AML-193 (cell line): ENCODE measurements around the gene LRRC3C.
"Not testable (repeated sequence)": the region's sequence is repeated elsewhere in the genome, so short reads cannot be mapped to it uniquely, and the experiment has no call there.

Experiments
- DNase-seq, 2 experiments: peaks; one replicate each; lab custom pipeline; 2025; lab: John Stamatoyannopoulos, UW

Gene LRRC3C

DNA sequence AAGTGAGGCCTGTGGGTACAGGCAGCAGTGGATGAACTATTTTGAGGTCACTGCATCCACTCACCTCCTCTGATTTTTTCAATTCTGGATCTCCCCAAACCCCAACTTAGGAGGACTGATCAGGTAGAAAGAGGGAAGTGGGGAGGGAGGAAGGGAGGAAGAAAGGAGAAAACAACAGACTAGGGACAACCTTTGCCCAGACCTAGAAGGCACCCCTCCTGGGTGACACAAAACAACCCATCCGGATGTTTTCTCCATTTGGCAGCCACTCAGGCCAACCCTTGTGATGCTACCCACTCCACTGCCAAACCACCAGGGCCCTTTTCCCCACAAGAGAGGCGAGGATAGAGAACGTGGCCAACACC is 2.9 kb upstream of the LRRC3C start:
- no peak for DNase-seq

DNA sequence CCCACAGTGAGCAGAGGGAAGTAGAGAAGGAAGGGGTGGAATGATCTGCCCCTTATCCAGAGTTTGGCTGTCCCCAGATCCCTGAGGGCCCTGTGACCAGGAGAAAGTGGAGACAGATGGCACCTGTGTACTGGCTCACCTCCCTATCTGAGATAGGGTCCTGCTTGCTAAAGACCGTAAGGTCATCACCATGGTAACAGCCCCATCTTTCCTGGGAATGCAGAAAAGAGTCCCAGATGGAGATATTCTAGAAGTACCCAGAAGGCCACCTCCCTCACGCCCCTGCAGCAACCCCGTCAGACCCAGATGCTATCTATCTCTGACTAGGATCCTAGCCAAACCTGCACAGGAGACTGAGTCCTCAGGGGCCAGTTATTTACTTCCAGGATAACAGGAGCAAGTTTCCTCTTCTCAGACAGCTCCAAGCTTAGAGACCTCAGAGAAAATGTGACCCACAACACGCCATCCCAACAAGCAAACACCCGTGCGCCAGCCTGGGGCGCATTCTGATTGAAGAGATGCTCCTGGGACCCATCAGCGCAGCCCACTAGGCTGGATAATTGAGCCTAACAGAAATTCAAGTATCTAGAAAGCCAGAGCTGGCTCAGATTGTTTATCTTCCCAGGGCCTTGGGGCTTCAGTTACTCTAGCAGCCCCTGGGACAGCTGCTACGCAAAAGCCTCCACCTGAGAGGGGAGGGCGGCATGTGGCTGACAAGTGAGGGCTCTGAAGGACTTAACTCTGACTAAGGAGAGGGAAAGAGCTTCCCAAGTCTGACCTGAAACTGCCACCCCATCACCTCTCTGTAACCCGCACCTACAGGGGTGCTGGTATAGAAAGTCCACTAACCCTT is 2.0 kb upstream of the LRRC3C start:
- DNase-seq = no peak

DNA sequence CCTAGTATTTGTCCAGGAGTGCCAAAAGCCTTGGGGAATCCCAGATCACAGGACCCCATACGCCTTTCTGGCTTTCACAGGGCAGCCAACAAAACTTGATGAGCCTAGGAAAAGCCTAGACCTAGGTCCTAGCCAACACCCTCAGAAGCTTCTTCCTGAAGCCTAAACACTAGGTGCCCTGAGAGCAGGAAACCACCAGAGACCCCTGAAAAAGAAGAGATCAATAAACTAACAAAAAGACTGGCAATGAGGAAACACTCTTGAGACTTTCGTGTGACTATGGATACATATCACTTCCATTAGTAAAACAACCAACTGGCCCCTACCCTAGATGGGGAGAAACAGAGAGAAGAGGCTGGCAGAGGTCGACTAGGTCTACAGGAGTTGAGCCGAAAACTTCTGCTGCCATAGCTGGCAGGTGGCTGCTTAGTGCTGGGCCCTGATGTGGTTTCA is 1.4 kb upstream of the LRRC3C start:
- no peak for DNase-seq

DNA sequence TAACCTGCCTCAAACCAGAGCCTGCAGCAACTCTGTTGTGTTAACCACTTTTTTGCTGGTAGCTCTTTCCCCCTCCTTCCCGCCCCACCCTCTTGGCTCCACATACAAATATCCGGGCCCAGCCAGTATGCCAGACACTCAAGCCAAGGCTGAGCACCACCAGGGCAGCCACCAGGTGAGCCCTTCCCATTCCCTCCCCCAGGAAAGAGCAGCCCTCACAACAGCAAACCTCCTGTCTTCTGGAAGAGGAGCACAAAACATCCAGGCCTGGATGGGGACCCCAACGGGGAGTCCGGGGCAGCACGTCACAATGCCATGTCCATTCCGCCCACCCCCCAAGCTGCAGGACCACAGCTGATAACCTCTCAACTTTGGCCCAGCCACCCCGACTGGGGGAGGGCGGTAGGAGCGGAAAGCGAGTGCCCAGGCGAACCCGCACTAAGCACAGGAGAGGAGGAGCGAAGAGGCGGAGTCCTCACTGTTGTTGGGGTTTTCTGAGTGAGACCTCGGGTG is 888 bp upstream of the LRRC3C start:
- DNase-seq = peak; percentile 45 to 59

DNA sequence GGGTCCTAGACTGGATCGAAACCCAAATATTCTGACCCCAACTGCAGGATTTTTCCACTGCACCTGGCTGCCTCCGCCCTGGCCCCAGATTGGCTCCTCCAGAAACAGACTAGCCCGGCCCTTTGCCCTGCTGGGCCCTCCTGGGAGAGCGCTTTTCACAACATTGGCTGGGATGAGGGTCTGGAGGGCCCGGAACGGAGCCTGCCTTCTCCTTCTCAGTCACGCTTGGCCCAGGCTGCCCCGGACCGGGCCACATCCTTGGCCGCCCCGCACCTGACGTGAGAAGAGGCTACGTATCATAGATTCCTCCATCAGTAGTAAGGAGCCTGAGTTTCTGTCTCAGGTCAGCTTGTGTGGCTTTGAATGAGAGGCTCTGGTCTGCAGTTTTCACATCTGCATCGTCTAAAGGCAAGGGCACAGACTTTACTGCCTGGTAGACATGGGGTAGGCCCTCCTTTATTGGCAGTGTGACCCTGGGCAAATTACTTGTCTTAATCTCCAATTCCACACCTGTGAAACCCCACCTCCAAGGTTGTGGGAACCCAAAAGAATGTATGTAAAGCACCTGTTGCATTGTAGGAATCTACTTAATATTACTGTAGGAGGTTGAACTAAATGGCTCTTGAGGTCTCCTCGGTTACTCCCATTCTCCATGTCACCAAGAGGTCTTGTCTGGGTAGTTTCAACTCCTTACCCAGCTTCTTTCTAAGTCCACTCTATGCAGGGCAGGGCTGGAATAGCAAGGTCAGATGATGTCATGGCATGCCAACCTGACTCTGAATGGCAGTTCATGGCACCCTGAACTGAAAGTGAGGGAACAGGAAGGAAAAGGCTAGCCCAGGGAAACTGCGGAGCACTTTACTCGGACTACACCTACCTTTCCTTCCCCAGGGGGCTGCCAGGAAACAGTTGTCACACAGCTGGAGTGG is 661 bp downstream of the LRRC3C start:
- DNase-seq = no peak

DNA sequence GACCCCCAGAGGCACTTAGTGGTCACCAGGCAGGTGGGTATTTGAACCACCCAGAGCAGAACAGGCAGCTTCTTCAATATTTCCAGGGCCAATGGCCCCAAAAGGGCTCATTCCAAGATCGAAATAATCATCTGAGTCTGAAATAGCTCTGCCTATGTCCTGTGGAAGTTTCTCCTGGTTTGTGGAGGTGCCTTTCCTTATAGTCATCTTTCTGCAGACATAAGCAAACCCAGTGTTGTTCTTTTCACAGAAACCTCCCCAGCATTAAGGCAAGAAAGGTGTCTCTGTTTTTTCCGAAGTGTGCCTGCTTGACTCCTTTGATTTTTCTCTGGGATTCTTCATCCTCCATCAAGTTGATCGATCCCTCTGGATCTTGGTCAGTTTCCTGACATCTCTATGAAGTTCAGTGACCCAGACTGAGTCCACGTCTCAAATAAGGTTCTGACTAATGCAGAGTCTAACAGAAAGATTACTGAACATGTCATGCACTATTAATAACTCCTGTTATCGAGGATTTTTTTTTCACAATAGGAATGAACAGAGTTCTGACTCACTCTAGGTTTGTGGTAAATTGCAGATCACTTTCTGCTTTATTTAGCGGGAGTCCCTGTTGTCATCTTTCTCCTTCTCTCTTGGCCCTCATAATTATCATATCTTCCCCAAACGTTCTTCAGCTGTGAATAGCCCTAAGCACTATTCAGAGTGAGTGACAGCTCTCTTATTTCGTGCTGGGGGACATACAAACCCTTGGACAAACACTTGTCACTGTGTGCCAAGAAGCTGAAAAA is 1.5 kb downstream of the LRRC3C start:
- peak; percentile 66 to 67 for DNase-seq

DNA sequence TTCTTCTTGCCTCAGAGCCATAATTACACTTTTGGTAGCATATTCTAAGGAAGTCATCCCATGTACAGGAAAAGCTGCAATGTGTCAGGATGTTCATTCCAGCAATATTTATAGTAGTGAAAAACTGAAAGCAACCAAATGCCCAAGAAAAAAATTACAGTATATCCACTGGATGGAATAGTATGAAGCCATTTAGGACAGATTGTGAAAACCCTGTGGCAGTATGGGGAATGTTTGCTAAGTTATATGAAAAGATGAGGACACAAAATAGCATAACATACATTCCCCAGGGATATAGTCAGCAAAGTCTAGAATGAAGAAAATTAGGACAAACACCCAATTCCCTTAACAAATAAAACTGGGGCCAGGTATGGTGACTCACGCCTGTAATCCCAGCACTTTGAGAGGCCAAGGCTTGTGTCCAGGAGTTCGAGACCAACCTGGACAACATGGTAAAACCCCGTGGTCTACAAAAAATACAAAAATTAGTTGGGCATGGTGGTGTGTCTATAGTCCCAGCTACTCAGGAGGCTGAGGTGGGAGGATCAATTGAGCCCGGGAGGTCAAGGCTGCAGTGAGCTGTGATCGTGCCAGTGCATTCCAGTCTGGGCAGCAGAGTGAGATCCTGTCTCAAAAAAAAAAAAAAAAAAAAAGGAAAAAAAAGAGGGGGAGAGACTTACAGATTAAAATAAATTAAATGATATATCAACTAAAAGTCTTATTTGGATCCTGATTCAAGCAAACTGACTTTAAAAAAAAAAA is 2.3 kb downstream of the LRRC3C start:
- DNase-seq = no peak

DNA sequence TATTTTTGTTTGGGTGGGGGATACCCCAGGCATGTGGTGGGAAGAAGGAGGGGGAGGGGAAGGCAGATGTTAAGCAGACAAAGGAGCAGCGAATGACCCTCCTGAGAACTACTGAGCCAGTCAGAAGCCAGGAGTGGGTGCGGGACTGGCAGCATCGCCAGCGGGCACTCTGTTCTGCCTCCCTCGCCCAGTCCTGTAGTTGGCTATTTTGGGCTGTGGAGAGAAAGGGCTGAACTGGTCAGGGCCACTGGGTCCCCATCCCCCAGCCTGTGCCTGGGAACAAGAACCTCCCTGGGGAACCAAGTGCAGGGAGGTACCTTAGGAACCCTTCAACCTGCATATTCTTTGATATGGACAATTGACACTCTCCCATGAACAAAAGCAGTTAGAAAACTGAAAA is 6.4 kb downstream of the LRRC3C start:
- no peak for DNase-seq

DNA sequence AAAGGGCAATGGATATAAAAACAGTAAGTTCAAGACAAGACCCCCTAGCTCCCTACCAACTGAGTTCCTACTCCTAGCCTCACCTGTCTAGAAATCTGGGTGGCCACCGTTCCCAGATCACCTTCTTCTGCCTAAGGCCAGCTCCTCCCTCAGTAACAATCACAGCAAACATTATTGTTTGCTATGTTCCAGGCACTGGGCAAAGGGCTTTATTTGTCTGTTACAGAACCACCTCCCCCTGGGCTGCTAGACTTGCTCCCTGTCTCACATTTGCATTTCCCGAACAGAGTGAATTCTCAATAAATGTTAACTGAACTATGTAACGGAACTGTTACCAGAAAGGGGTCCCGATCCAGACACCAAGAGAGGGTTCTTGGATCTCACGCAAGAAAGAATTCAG is 6.8 kb downstream of the LRRC3C start:
- no peak for DNase-seq

DNA sequence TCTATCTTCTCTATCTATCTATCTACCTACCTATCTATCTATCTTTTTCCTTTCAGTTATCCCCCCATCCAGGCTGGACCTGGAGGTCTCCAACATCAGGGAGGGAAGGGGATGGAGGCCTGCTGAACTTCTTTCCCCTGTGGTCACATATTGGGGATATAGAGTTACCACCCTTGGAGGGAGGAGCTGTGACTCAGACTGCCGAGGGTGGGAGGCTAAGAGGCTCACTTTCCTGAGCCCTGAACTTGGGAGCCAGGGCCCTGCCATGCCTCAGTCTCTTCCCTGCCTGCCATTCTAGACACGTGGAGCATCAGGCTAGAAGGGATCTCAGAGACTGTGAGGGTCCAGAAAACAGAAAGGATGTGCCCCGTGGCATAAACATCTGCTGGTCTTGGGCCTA is 8.4 kb downstream of the LRRC3C start:
- no peak for DNase-seq

DNA sequence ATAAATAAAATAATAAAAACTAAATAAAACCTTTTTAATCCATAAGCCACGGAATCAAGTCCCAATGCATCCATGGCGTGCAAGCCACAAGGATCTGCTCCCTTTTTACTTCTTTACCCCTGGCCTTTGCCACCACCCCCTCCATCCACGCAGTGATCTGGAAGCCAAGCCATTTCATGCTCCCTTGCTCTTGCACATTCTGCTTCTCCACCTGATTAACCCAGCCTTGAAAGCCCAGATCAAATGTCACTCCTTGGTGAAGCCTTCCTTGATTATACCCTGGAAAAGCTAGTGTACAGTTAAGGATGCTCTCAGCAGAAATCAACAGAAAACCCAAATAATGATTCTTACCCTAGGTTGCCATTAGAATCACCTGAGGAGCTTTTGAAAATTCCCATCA is 9.9 kb downstream of the LRRC3C start:
- no peak for DNase-seq

DNA sequence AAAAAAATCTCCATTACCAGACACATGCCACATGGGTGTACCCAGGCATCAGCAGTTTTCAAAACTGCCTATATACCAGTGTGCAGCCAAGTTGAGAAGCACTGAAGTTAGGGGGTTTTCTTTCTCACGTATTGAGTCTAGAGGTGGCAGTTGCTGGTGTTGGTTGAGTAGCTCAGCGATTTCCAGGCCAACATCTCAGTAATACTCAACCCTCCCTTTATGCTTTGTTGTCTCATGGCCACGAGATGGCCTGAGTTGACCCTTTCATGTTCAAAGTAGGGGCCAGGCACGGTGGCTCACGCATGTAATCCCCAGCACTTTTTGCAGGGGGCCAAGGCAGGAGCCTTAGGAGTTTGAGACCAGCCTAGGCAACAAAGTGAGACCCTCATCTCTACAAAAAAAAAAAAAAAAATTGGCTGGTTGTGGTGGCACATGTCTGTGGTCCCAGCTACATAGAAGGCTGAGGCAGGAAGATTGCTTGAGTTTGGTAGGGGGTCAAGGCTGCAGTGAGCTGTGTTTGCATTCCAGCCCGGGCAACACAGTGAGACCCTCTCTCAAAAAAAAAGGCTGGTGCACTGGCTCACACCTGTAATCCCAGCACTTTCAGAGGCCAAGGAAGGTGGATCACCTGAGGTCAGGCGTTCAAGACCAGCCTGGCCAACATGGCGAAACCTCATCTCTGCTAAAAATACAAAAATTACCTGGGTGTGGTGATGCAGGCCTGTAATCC is 10.8 kb downstream of the LRRC3C start:
- no peak for DNase-seq

DNA sequence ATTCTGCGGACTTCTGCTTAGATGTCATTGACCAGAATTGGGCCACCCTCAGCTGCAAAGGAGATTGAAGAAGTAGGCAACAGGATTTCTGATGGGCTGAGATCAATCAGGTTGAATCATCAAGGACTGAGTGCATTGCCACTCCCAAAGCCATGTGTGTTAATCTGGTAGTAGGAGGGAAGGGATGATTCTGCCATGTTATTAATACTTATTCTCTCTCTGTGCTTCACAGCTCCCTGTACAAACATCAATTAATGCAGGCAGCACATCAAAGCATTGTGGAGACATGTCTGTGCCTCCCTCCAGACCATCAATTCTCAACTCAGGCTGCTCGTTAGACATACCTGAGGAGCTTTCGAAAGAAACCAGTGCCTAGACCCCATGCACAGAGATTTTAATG is 11.6 kb downstream of the LRRC3C start:
- no peak for DNase-seq

DNA sequence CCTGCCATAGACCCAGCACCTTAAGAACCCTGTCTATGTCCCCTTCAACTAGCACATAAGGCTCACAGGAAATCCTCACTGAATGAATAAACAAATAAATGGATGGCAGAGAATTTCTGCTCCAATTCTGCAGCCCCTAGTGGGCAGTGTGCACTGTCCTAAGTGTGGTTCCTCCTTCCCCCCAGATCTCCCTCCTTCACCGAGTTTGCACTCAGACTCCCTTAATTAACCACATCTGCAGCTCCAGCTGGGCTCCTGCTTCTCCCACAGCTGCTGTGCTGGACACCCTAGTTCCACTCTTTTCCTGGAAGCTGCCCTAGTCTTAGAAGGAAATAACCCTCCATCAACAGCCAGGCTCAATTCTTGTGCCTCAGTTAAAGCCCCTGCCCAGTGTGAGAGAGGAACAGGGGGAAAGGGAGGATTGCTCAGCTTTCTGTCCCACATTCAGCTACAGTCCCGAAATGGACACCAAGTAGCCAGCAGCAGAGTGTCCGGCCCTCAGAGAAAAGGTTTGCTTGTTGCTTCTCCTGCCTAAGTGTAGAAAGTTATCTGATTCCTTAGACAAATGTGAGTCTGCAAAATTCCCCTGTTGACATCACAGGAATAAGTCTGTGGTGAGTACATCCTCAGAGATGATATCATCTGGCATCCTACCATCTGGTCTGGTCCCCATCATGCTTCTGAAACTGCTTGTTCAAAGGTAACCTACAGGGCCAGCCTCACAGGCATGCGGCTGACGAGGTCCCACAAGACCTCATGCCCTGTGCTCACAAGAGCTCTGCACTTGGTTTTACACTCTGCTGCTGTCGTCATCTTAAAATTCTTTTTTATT is 12.3 kb downstream of the LRRC3C start:
- peak; percentile 63 to 64 for DNase-seq

DNA sequence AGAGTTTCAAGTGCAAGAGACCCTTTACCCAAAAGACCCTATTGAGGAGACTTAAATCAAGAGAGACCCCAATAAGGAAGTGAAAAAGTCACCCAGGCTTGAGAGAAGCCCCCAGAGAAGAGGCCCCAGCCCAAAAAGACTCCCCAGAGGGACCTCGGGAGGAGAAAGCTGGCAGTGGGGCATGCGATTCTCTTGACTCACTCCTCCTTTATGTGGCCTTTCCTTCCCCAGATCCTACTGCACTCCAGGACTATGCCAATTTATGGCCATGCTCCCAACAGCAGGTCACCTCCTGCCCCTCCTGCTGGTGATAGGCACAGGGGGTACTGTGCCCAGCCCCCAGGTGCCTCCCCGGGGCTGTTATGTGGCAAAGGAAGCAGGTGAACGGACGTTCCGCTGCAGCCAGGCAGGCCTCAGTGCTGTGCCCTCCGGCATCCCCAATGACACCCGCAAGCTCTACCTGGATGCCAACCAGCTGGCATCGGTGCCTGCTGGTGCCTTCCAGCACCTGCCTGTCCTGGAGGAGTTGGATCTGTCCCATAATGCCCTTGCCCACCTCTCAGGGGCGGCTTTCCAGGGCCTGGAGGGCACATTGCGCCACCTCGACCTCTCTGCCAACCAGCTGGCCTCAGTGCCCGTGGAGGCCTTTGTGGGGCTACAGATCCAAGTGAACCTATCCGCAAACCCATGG is 16.3 kb downstream of the LRRC3C start:
- no peak for DNase-seq

DNA sequence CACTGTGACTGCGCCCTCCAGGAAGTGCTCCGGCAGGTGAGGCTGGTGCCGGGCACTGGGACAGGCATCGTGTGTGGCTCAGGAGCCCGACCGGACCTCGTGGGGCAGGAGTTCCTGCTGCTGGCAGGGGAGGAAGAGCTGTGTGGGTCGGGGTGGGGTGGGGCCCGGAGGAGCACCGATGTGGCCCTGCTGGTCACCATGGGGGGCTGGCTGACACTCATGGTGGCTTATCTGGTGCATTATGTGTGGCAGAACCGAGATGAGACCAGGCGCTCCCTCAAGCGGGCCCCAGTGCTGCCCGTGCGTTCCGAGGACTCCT is 16.8 kb downstream of the LRRC3C start:
- no peak for DNase-seq

DNA sequence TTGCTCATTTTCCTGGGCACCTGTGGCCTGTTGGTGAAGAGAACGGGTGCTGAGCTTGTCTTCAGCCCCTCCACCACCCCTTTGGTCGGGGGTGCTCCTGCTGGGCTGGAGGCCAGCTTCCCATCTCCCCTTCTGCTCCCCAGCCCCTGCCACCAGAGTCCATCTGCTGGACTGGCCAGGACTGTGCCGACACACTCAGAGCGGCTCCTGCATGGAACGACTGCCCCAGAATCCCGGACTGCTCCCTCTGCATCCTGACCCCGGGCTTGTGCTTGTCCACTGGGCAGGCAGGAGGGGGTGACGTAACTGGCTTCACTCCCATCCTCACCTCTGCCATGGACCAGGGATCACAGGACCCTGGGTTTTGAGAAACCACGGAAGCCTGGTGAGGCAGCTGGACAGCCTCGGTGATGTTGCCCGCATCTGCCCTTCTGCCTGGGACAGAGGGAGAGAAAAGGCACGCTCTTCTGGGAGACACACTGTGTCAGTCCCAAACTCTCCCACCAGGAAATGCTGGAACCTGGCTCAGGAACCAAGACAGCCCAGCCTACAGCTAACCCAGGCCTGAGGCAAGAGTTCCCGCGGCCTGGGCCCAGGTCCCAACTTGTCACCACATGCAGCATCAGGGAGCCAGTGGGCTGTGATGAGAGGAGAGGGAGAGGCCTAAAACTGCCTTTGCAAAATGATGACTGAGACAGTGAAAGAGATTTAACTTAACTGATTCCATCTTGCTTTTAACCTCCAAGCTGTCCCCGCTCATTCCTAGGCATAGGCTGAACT is 19.2 kb downstream of the LRRC3C start:
- DNase-seq = no peak

DNA sequence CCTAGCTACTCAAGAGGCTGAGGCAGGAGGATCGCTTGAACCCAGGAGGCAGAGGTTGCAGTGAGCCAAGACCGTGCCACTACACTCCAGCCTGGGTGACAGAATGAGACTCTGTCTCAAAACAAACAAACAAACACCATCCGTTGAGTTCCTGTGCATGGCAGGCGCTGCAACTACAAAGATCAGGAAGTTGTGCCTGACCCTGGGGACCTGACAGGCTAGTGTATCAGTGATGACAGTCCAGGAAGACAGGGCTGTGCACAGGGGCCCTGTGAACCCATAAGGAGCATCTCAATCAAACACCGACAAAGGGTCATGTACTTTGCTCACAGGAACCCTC is 20.9 kb downstream of the LRRC3C start:
- DNase-seq = not testable (repeated sequence)

DNA sequence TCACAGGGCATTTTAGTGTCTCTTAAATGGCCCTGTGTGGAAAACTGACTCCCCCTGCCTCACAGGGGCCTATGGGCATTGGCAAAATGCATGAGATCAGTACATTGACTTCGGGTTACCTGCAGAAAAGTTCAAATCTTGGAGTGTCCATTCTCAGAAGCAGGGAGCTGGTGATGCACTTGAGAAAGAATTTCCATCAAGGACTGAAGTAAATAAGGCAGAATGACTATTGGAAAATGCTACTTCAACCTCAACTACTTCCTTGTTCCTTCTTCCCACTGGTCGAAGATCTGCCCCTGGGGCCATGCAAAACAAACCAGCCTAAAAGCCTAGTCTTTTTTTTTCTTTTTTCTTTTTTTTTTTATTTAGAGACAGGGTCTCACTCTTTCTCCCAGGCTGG is 21.5 kb downstream of the LRRC3C start:
- peak in 1 of 2 experiments; percentile 9 for DNase-seq
